Colon (tissue), 2 donors: ENCODE data around the gene PTPRN2.

Source experiments
- FAIRE-seq: peaks from 2 replicates; lab custom pipeline; 2012; peaks lifted over from hg19 to GRCh38; lab: Jason Lieb, UNC
- donor health status: control.
- donor health status: control.

The PTPRN2 gene

GRCh38 chr7:157524731-157525130 lies 1062.9 kb downstream of the PTPRN2 start:
- FAIRE-seq: no peak

- no peak for FAIRE-seq
Measured at GRCh38 chr7:157523766-157524421, 1063.7 kb downstream of the PTPRN2 start.

- FAIRE-seq: no peak
Measured at GRCh38 chr7:157523371-157523765, 1064.3 kb downstream of the PTPRN2 start.

GRCh38 chr7:157522954-157523353 lies 1064.7 kb downstream of the PTPRN2 start:
- no peak for FAIRE-seq

GRCh38 chr7:157522189-157522588 lies 1065.4 kb downstream of the PTPRN2 start:
- FAIRE-seq: no peak

GRCh38 chr7:157521752-157522151 lies 1065.9 kb downstream of the PTPRN2 start:
- no peak for FAIRE-seq

- FAIRE-seq: no peak
Measured at GRCh38 chr7:157521061-157521731, 1066.4 kb downstream of the PTPRN2 start.

- FAIRE-seq: no peak
Measured at GRCh38 chr7:157520249-157520648, 1067.4 kb downstream of the PTPRN2 start.

GRCh38 chr7:157519798-157520244 lies 1067.8 kb downstream of the PTPRN2 start:
- no peak for FAIRE-seq

- no peak for FAIRE-seq
Measured at GRCh38 chr7:157519246-157519645, 1068.4 kb downstream of the PTPRN2 start.

- no peak for FAIRE-seq
Measured at GRCh38 chr7:157518514-157519175, 1069.0 kb downstream of the PTPRN2 start.

GRCh38 chr7:157517782-157518513 lies 1069.7 kb downstream of the PTPRN2 start:
- no peak for FAIRE-seq

- FAIRE-seq: no peak
Measured at GRCh38 chr7:157516911-157517781, 1070.5 kb downstream of the PTPRN2 start.

- no peak for FAIRE-seq
Measured at GRCh38 chr7:157516311-157516710, 1071.3 kb downstream of the PTPRN2 start.

- FAIRE-seq: no peak
Measured at GRCh38 chr7:157515342-157516041, 1072.1 kb downstream of the PTPRN2 start.

GRCh38 chr7:157514746-157515145 lies 1072.9 kb downstream of the PTPRN2 start:
- no peak for FAIRE-seq

GRCh38 chr7:157514306-157514705 lies 1073.3 kb downstream of the PTPRN2 start:
- no peak for FAIRE-seq

GRCh38 chr7:157513682-157514081 lies 1073.9 kb downstream of the PTPRN2 start:
- no peak for FAIRE-seq

GRCh38 chr7:157513162-157513621 lies 1074.4 kb downstream of the PTPRN2 start:
- no peak for FAIRE-seq

GRCh38 chr7:157509226-157509625 lies 1078.4 kb downstream of the PTPRN2 start:
- no peak for FAIRE-seq

- no peak for FAIRE-seq
Measured at GRCh38 chr7:157508477-157508881, 1079.1 kb downstream of the PTPRN2 start.
